GM23338 (cell line): ENCODE results near the gene COL1A2. TPM values are rescaled to one million over a fixed set of nuclear protein-coding genes. Genes with fewer than 3 reads are reported as not detected.

Experiments used
- ATAC-seq: fragments of 200-7000 bp; cut with Tn5 transposase; 3 replicates; pipeline ENCODE4 v1.9.1; 2020
- DNase-seq: peaks from one replicate; pipeline ENCODE4 v3.0.0-alpha.2; 2015; ENCODE audit warnings: low spot score
- H2AFZ ChIP-seq: fragments of 200-600 bp; sonication (generic); 2 replicates; pipeline ENCODE4 v1.8.0; 2016; ENCODE audit warnings: antibody characterized with exemption, mild to moderate bottlenecking, moderate library complexity
- H3F3A ChIP-seq: fragments of 200-600 bp; sonication (generic); replicated peaks from 2 replicates; pipeline ENCODE4 v1.8.0; 2017; ENCODE audit warnings: antibody characterized with exemption, mixed run types, low read depth
- H3K27ac ChIP-seq: fragments of 200-600 bp; sonication (generic); 2 replicates; pipeline ENCODE4 v1.6.1; 2016; ENCODE audit warnings: low read depth
- H3K27me3 ChIP-seq: fragments of 200-600 bp; sonication (generic); 2 replicates; pipeline ENCODE4 v1.8.0; 2016; ENCODE audit warnings: mild to moderate bottlenecking, mixed run types, moderate library complexity; ENCODE audit not compliant: insufficient read depth
- H3K36me3 ChIP-seq: fragments of 200-600 bp; sonication (generic); 2 replicates; pipeline ENCODE4 v1.8.0; 2016; ENCODE audit warnings: mild to moderate bottlenecking; ENCODE audit not compliant: insufficient read depth
- H3K4me1 ChIP-seq: fragments of 200-600 bp; sonication (generic); 2 replicates; pipeline ENCODE4 v1.8.0; 2016; ENCODE audit warnings: mild to moderate bottlenecking, moderate library complexity; ENCODE audit not compliant: insufficient read depth
- H3K4me2 ChIP-seq: fragments of 200-600 bp; sonication (generic); 2 replicates; pipeline ENCODE4 v1.7.1; 2017; ENCODE audit warnings: mixed run types
- H3K4me3 ChIP-seq: fragments of 200-600 bp; sonication (generic); 2 replicates; pipeline ENCODE4 v1.6.1; 2016; ENCODE audit warnings: mixed run types
- H3K79me2 ChIP-seq: fragments of 200-600 bp; sonication (generic); replicated peaks from 2 replicates; pipeline ENCODE4 v1.8.0; 2017; ENCODE audit warnings: mild to moderate bottlenecking; ENCODE audit not compliant: insufficient read depth
- H3K9me2 ChIP-seq: fragments of 200-600 bp; sonication (generic); 2 replicates; pipeline ENCODE4 v1.8.0; 2017; ENCODE audit not compliant: insufficient read depth
- H4K20me1 ChIP-seq: fragments of 200-600 bp; sonication (generic); replicated peaks from 2 replicates; pipeline ENCODE4 v1.8.0; 2017; ENCODE audit warnings: mild to moderate bottlenecking; ENCODE audit not compliant: insufficient read depth
- H3K27ac Mint-ChIP-seq: 2 replicates; pipeline ENCODE4 v1.8.0; 2020; ENCODE audit warnings: inconsistent platforms, mild to moderate bottlenecking, moderate library complexity, mixed read lengths
- H3K27me3 Mint-ChIP-seq: 3 replicates; pipeline ENCODE4 v1.8.0; 2022; ENCODE audit warnings: low read depth, mild to moderate bottlenecking, moderate library complexity, mixed read lengths, inconsistent platforms; ENCODE audit not compliant: insufficient read depth, poor library complexity
- H3K36me3 Mint-ChIP-seq: 3 replicates; pipeline ENCODE4 v1.8.0; 2021; ENCODE audit warnings: low read depth, mild to moderate bottlenecking, inconsistent platforms, moderate library complexity, mixed read lengths
- H3K4me1 Mint-ChIP-seq: 3 replicates; pipeline ENCODE4 v1.8.0; 2020; ENCODE audit warnings: mild to moderate bottlenecking, inconsistent platforms, mixed read lengths
- H3K4me3 Mint-ChIP-seq: 3 replicates; pipeline ENCODE4 v1.8.0; 2021; ENCODE audit warnings: moderate library complexity, mild to moderate bottlenecking, inconsistent platforms, mixed read lengths
- H3K9me3 Mint-ChIP-seq: 3 replicates; pipeline ENCODE4 v1.8.0; 2020; ENCODE audit warnings: moderate library complexity, mild to moderate bottlenecking, inconsistent platforms, mixed read lengths
- CREB1 ChIP-seq: fragments of 250-450 bp; sonication (Bioruptor Pico); IDR thresholded peaks from 2 replicates; pipeline ENCODE4 v1.5.0; 2020; ENCODE audit warnings: low read depth, mild to moderate bottlenecking, moderate library complexity
- CTCF ChIP-seq, 2 experiments: fragments of 200-600 bp in 1 of 2; sonication (generic) in 1 of 2; conservative IDR thresholded peaks; 2 replicates each; pipeline versions ENCODE4 v1.5.1 to v1.6.1; 2016 to 2017; ENCODE audit warnings: antibody characterized with exemption in 2 of 2, low read depth in 2 of 2, mild to moderate bottlenecking in 2 of 2, moderate library complexity in 1 of 2
- EZH2 ChIP-seq: fragments of 200-600 bp; sonication (generic); IDR thresholded peaks from one replicate; pipeline ENCODE4 v1.8.0; 2017; ENCODE audit warnings: antibody characterized with exemption, mild to moderate bottlenecking, low read depth; ENCODE audit not compliant: unreplicated experiment
- EZH2phosphoT487 ChIP-seq: fragments of 200-600 bp; sonication (generic); IDR thresholded peaks from one replicate; pipeline ENCODE4 v1.8.1; 2018; ENCODE audit warnings: antibody characterized with exemption; ENCODE audit not compliant: unreplicated experiment
- JUNB ChIP-seq: IDR thresholded peaks from one replicate; pipeline ENCODE4 v1.6.1; 2016; ENCODE audit warnings: antibody characterized with exemption; ENCODE audit not compliant: unreplicated experiment
- NANOG ChIP-seq: IDR thresholded peaks from 2 replicates; pipeline ENCODE4 v1.6.1; 2016; ENCODE audit warnings: antibody characterized with exemption, borderline replicate concordance
- POLR2AphosphoS5 ChIP-seq: IDR thresholded peaks from 2 replicates; pipeline ENCODE4 v1.6.1; 2016; ENCODE audit warnings: antibody characterized with exemption, low read depth
- REST ChIP-seq: IDR thresholded peaks from one replicate; pipeline ENCODE4 v1.6.1; 2018; ENCODE audit warnings: antibody characterized with exemption; ENCODE audit not compliant: unreplicated experiment
- STAT1 ChIP-seq: IDR thresholded peaks from one replicate; pipeline ENCODE4 v1.6.1; 2016; ENCODE audit warnings: antibody characterized with exemption; ENCODE audit not compliant: unreplicated experiment
- ZNF114 ChIP-seq: fragments of 250-450 bp; sonication (Bioruptor Pico); IDR thresholded peaks from 2 replicates; pipeline ENCODE4 v1.5.0; 2020; ENCODE audit warnings: mild to moderate bottlenecking, moderate library complexity
- ZNF331 ChIP-seq: fragments of 250-450 bp; sonication (Bioruptor Pico); IDR thresholded peaks from 2 replicates; pipeline ENCODE4 v1.5.0; 2020; ENCODE audit warnings: low read depth, mild to moderate bottlenecking, moderate library complexity
- polyA plus RNA-seq: library from polyadenylated mRNA; unstranded; fragments of >200 nt; fragmentation: Nextera tagmentation; extraction: Ambion mirVana; gene quantifications from 2 replicates; pipeline ENCODE4 v1.2.1, GENCODE V29; 2016
- total RNA-seq: library from RNA; depleted of rRNA; stranded (reverse); fragments of >200 nt; shearing (Covaris generic); gene quantifications from 2 replicates; pipeline ENCODE4 v1.2.3, GENCODE V29; 2014
- TF ChIP-seq, protein P1 (sequence below): IDR thresholded peaks from 2 replicates; pipeline ENCODE4 v1.6.1; 2016; ENCODE audit warnings: antibody characterized with exemption
- TF ChIP-seq, protein P2 (sequence below): fragments of 250-450 bp; sonication (Bioruptor Pico); IDR thresholded peaks from 2 replicates; pipeline ENCODE4 v1.5.0; 2020; ENCODE audit warnings: mild to moderate bottlenecking, moderate library complexity

COL1A2 gene
- total and polyA plus RNA-seq, 2 experiments from 2014 or later: 32.0 to 67.0 TPM

- Histone ChIP-seq H4K20me1 (no peaks in the 10 kb centered on the region), H3K9me2 (no peaks in the 10 kb centered on the region), H3K79me2 (no peaks in the 10 kb centered on the region), H3K4me2 (no peak overlapping the region), H3K4me1 (no peaks in the 10 kb centered on the region), H3F3A (no peaks in the 10 kb centered on the region), H3K27me3 (no peaks in the 10 kb centered on the region), H3K36me3 (no peaks in the 10 kb centered on the region), H3K4me3 (no peak overlapping the region), H3K27ac (no peak overlapping the region), H2AFZ (0 out of 2 replicates have a peak overlapping the region, but pooled peaks have one; percentile 10)
- no peak overlapping the region for H3K27ac Mint-ChIP-seq
- TF ChIP-seq ZNF331 (CRISPR knock-in tag) (no peak), NANOG (no peak), EZH2phosphoT487 (no peak), ZNF114 (CRISPR knock-in tag) (no peak), JUNB (no peak), POLR2AphosphoS5 (no peak), EZH2 (no peak), CTCF (conservative IDR thresholded peaks at IDR 0.05; ENCODE audit: low read depth in 2 of 2) (no peak), REST (no peak), CREB1 (CRISPR knock-in tag) (no peak), STAT1 (no peak)
- TF ChIP-seq, protein P1, sequence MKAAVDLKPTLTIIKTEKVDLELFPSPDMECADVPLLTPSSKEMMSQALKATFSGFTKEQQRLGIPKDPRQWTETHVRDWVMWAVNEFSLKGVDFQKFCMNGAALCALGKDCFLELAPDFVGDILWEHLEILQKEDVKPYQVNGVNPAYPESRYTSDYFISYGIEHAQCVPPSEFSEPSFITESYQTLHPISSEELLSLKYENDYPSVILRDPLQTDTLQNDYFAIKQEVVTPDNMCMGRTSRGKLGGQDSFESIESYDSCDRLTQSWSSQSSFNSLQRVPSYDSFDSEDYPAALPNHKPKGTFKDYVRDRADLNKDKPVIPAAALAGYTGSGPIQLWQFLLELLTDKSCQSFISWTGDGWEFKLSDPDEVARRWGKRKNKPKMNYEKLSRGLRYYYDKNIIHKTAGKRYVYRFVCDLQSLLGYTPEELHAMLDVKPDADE: no peak
- TF ChIP-seq, protein P2, sequence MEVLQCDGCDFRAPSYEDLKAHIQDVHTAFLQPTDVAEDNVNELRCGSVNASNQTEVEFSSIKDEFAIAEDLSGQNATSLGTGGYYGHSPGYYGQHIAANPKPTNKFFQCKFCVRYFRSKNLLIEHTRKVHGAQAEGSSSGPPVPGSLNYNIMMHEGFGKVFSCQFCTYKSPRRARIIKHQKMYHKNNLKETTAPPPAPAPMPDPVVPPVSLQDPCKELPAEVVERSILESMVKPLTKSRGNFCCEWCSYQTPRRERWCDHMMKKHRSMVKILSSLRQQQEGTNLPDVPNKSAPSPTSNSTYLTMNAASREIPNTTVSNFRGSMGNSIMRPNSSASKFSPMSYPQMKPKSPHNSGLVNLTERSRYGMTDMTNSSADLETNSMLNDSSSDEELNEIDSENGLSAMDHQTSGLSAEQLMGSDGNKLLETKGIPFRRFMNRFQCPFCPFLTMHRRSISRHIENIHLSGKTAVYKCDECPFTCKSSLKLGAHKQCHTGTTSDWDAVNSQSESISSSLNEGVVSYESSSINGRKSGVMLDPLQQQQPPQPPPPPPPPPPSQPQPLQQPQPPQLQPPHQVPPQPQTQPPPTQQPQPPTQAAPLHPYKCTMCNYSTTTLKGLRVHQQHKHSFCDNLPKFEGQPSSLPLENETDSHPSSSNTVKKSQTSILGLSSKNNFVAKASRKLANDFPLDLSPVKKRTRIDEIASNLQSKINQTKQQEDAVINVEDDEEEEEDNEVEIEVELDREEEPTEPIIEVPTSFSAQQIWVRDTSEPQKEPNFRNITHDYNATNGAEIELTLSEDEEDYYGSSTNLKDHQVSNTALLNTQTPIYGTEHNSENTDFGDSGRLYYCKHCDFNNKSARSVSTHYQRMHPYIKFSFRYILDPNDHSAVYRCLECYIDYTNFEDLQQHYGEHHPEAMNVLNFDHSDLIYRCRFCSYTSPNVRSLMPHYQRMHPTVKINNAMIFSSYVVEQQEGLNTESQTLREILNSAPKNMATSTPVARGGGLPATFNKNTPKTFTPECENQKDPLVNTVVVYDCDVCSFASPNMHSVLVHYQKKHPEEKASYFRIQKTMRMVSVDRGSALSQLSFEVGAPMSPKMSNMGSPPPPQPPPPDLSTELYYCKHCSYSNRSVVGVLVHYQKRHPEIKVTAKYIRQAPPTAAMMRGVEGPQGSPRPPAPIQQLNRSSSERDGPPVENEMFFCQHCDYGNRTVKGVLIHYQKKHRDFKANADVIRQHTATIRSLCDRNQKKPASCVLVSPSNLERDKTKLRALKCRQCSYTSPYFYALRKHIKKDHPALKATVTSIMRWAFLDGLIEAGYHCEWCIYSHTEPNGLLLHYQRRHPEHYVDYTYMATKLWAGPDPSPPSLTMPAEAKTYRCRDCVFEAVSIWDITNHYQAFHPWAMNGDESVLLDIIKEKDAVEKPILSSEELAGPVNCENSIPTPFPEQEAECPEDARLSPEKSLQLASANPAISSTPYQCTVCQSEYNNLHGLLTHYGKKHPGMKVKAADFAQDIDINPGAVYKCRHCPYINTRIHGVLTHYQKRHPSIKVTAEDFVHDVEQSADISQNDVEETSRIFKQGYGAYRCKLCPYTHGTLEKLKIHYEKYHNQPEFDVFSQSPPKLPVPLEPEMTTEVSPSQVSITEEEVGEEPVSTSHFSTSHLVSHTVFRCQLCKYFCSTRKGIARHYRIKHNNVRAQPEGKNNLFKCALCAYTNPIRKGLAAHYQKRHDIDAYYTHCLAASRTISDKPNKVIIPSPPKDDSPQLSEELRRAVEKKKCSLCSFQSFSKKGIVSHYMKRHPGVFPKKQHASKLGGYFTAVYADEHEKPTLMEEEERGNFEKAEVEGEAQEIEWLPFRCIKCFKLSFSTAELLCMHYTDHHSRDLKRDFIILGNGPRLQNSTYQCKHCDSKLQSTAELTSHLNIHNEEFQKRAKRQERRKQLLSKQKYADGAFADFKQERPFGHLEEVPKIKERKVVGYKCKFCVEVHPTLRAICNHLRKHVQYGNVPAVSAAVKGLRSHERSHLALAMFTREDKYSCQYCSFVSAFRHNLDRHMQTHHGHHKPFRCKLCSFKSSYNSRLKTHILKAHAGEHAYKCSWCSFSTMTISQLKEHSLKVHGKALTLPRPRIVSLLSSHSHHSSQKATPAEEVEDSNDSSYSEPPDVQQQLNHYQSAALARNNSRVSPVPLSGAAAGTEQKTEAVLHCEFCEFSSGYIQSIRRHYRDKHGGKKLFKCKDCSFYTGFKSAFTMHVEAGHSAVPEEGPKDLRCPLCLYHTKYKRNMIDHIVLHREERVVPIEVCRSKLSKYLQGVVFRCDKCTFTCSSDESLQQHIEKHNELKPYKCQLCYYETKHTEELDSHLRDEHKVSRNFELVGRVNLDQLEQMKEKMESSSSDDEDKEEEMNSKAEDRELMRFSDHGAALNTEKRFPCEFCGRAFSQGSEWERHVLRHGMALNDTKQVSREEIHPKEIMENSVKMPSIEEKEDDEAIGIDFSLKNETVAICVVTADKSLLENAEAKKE (CRISPR knock-in tag): no peak
- H3K36me3 Mint-ChIP-seq: no peaks in the 10 kb centered on the region
- H3K4me3 Mint-ChIP-seq: no peak overlapping the region
- H3K4me1 Mint-ChIP-seq: no peaks in the 10 kb centered on the region
- no peaks in the 10 kb centered on the region for H3K9me3 Mint-ChIP-seq
- ATAC-seq (no peak), DNase-seq (no peak)
- no peaks in the 10 kb centered on the region for H3K27me3 Mint-ChIP-seq
These were observed 63.3 kb downstream of the COL1A2 start for GRCh38 chr7:94458041-94458440.
